ENCODE data around the gene FLNB.
A peak's percentile ranks its signal among the peaks of the same experiment; 100 is the strongest.

Gene FLNB

DNA sequence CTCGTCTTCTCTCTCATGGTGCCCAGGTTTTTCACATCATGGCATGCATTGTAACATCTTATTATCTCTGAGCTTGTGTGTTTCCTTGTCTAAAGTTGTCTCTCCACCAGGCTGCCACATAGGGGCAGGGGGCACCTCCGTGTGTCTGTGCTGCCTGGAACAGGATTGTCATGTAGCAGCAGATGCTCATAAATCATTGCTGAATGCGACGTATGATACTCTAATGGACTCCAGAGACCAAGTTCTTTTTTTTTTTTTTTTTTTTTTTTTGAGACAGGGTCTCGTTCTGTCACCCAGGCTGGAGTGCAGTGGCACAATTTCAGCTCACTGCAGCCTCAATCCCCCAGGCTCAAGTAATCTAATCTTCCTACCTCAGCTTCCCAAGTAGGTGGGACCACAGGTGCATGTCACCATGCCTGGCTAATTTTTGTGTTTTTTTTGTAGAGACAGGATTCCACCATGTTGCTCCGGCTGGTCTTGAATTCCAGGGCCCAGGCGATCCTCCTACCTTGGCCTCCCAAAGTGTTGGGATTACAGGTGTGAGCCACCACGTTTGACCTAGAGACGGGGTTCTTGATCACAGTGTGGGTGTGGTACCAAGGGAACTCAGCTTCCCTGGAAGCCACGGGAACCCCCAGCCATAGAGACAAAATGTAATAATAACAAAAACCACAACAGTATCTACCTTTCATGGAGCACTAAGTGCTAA lies 207.2 kb downstream of the FLNB start:
- DNase-seq = no peak

DNA sequence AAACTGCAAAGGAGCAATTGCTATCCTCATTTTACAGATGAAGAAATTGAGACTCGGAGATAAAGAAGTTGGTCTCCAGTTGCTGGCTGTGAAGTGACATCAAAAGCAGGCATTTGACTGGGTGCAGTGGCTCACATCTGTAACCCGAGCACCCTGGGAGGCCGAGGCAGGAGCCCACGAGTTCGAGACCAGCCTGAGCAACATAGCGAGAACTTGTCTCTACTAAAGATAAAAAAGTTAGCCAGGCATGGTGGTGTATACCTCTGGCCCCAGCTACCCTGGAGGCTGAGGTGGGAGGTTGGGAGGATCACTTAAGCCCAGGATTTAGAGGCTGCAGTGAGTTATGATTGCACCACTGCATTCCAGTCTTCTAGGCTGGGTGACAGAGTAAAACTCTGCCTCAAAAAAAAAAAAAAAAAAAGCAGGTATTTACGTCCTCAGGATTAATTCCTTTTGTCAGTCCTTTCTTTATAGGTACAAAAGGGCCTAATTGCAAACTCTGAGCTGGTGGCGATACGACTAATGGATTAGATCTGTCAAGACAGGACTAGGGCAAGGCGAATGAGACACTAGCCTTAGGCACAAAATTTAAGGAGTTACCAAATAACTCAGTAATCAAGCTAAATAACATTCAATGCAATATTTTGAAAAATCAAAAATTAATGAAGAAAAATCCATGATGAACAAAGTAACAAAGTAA lies 208.4 kb downstream of the FLNB start:
- DNase-seq = no peak

DNA sequence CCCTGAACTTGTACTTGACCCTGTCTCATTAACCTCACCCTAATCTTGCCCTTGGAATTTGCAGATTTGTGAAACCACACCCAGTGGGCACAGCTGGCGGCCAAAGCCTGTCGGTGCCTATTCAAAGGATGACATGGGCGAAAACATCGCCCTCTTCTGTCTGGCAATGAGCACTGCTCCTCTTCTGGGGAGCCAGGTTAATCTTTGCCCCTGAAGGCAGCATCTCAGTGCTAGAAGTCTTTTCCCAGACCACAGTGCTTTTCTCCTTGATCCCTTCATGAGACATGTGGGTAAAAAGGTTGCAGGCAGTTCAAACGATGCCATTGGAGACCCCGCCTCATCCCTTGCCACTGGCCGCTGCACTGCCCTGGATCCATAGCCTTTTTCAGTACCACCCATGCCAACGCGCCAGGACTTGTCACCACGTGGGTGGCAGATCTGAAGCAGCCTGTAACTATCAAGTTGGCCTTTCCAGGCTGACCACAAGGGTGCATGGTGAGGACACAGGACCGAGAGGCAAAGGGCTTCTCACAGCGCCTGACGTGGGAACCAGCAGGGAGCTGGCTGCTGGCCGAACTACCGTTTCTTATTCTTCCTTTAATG lies 209.1 kb downstream of the FLNB start:
- peak; percentile 79 for DNase-seq

DNA sequence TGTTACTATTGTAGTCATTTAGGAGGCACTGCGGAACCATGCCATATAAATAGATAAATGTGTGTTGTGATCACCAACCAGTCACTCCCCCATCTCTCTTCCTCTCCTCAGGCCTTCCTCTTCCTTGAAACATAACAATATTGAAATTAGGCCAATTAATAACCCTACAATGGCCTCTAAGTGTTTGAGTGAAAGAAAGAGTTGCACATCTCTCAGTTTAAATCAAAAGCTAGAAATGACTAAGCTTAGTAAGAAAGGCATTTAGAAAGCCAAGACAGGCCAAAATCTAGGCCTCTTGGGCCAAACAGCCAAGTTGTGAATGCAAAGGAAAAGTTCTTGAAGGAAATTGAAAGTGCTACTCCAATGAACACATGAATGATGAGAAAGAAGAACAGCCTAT lies 210.7 kb downstream of the FLNB start:
- DNase-seq = no peak
